K562 (cell line): Measurements from ENCODE around the gene PTHLH. TPM values are rescaled to one million over a fixed set of nuclear protein-coding genes. Genes with fewer than 3 reads are reported as not detected.

Source experiments
- ATAC-seq: fragments of 200-7000 bp; cut with Tn5 transposase; 3 replicates; pipeline ENCODE4 v1.9.1; 2020; ENCODE audit warnings: moderate library complexity
- BruUV-seq: library from RNA; stranded (reverse); fragments of 400-500 nt; replicated peaks from 2 replicates; lab custom pipeline; 2021; lab: Mats Ljungman, UMichigan
- CTCF ChIA-PET: fragments of 300-600 bp; formaldehyde crosslinking; extraction: SDS; loops from one replicate; lab custom pipeline; 2021; ENCODE audit warnings: low intra/inter-chr PET ratio; lab: Yijun Ruan, JAX
- POLR2A ChIA-PET: fragments of 300-600, 350-650 bp; sonication (Branson Sonifier 250); formaldehyde crosslinking; extraction: SDS; loops from one replicate; lab custom pipeline; 2021; ENCODE audit warnings: antibody characterized with exemption, inconsistent platforms; lab: Yijun Ruan, JAX
- DNase-seq, 4 experiments: peaks; one replicate each; pipeline versions ENCODE4 v3.0.0 to v3.0.0-alpha.2; 2011 to 2018; ENCODE audit warnings: low spot score in 3 of 4, mixed read lengths in 3 of 4; ENCODE audit errors: extremely low read depth in 1 of 4
- FAIRE-seq: peaks from 2 replicates; lab custom pipeline; 2011; peaks lifted over from hg19 to GRCh38; lab: Jason Lieb, UNC
- H2AFZ ChIP-seq: 2 replicates; pipeline ENCODE4 v1.6.0; 2011; ENCODE audit warnings: low read depth, low read length, control low read depth, inconsistent platforms
- H3K27ac ChIP-seq: fragments of 200-600 bp; 3 replicates; pipeline ENCODE4 v1.8.0; 2011; ENCODE audit warnings: low read depth, mild to moderate bottlenecking, control low read depth, inconsistent platforms, low read length, moderate library complexity, mixed read lengths; ENCODE audit errors: extremely low read depth
- H3K27me3 ChIP-seq, 2 experiments: fragments of 300-600 bp in 1 of 2; 2 replicates in 1 of 2; 3 replicates in 1 of 2; pipeline versions ENCODE4 v1.6.0 to v1.8.0; 2011; ENCODE audit warnings: inconsistent platforms in 2 of 2, low read length in 2 of 2, mild to moderate bottlenecking in 1 of 2, mixed read lengths in 1 of 2, moderate library complexity in 1 of 2; ENCODE audit not compliant: control insufficient read depth in 2 of 2, insufficient read depth in 2 of 2
- H3K36me3 ChIP-seq: fragments of 300-600 bp; 3 replicates; pipeline ENCODE4 v1.8.0; 2011; ENCODE audit warnings: mild to moderate bottlenecking, low read length, inconsistent platforms; ENCODE audit not compliant: control insufficient read depth, insufficient read depth
- H3K4me1 ChIP-seq, 2 experiments: fragments of 200-600 bp in 1 of 2; replicated peaks in 1 of 2; 2 replicates in 1 of 2; 3 replicates in 1 of 2; pipeline versions ENCODE4 v1.5.1 to v1.8.0; 2011; ENCODE audit warnings: inconsistent platforms in 2 of 2, low read length in 2 of 2, mild to moderate bottlenecking in 1 of 2, mixed read lengths in 1 of 2, moderate library complexity in 1 of 2; ENCODE audit not compliant: control insufficient read depth in 2 of 2, insufficient read depth in 2 of 2
- H3K4me2 ChIP-seq: 2 replicates; pipeline ENCODE4 v1.6.1; 2011; ENCODE audit warnings: low read length, control low read depth, inconsistent platforms, mixed read lengths; ENCODE audit not compliant: insufficient read depth
- H3K4me3 ChIP-seq: fragments of 200-600 bp; sonication (generic), shearing (Covaris generic); 2 replicates; pipeline ENCODE4 v1.5.1; 2016; ENCODE audit warnings: control low read depth, inconsistent platforms
- H3K79me2 ChIP-seq: fragments of 200-600 bp; 3 replicates; pipeline ENCODE4 v1.8.0; 2011; ENCODE audit warnings: low read length, inconsistent platforms; ENCODE audit not compliant: control insufficient read depth, insufficient read depth
- H3K9ac ChIP-seq, 2 experiments: 2 replicates each; pipeline versions ENCODE4 v1.6.0 to v1.6.1; 2011; ENCODE audit warnings: low read depth in 2 of 2, low read length in 2 of 2, control low read depth in 1 of 2, inconsistent platforms in 1 of 2, mild to moderate bottlenecking in 1 of 2, mixed read lengths in 1 of 2; ENCODE audit not compliant: insufficient read depth in 1 of 2
- H3K9me1 ChIP-seq: one replicate; pipeline ENCODE4 v1.6.0; 2011; ENCODE audit warnings: inconsistent platforms, mild to moderate bottlenecking, low read length, moderate library complexity; ENCODE audit not compliant: control insufficient read depth, insufficient read depth
- H3K9me3 ChIP-seq: replicated peaks from 2 replicates; pipeline ENCODE4 v1.5.1; 2011; ENCODE audit warnings: low read depth, low read length, inconsistent platforms; ENCODE audit not compliant: control insufficient read depth, insufficient read depth
- H4K20me1 ChIP-seq: replicated peaks from 2 replicates; pipeline ENCODE4 v1.6.1; 2011; ENCODE audit warnings: low read length, inconsistent platforms, mixed read lengths; ENCODE audit not compliant: control insufficient read depth, insufficient read depth
- ARID1B ChIP-seq: fragments of 450-650 bp; IDR thresholded peaks from 2 replicates; pipeline ENCODE4 v1.6.1; 2016; ENCODE audit warnings: antibody characterized with exemption, mild to moderate bottlenecking, inconsistent platforms
- ATF6 ChIP-seq: sonication (generic); formaldehyde crosslinking; IDR thresholded peaks from 2 replicates; pipeline ENCODE4 v1.4.0; 2020; ENCODE audit warnings: mild to moderate bottlenecking, missing genetic modification reagents
- MAFG ChIP-seq: fragments of 450-650 bp; conservative IDR thresholded peaks from 2 replicates; pipeline ENCODE4 v1.6.1; 2016; ENCODE audit warnings: missing genetic modification characterization, missing compliant biosample characterization
- NCOA4 ChIP-seq: fragments of 450-650 bp; IDR thresholded peaks from 2 replicates; pipeline ENCODE4 v1.6.1; 2018; ENCODE audit warnings: mild to moderate bottlenecking; ENCODE audit not compliant: partially characterized antibody
- RBFOX2 ChIP-seq: fragments of 200-400 bp; formaldehyde crosslinking; IDR thresholded peaks from 2 replicates; pipeline ENCODE4 v1.6.1; 2017; ENCODE audit warnings: low read depth, mild to moderate bottlenecking, low read length, moderate library complexity
- YY1 ChIP-seq, 3 experiments: IDR thresholded peaks; 2 replicates each; pipeline ENCODE4 v1.6.1; 2011; ENCODE audit warnings: low read length in 2 of 3, mild to moderate bottlenecking in 2 of 3, moderate library complexity in 2 of 3, borderline replicate concordance in 1 of 3, control low read depth in 1 of 3, low read depth in 1 of 3; ENCODE audit not compliant: insufficient read depth in 3 of 3, insufficient replicate concordance in 2 of 3, control insufficient read depth in 1 of 3, insufficient read length in 1 of 3; ENCODE audit errors: extremely low read depth in 1 of 3
- ZBTB33 ChIP-seq: sonication (generic); formaldehyde crosslinking; IDR thresholded peaks from 2 replicates; pipeline ENCODE4 v1.8.1; 2023; ENCODE audit warnings: mild to moderate bottlenecking, missing genetic modification reagents
- ZNF23 ChIP-seq: fragments of 250-450 bp; sonication (Bioruptor Pico); IDR thresholded peaks from 2 replicates; pipeline ENCODE4 v1.4.0; 2020; ENCODE audit warnings: mild to moderate bottlenecking
- ZNF592 ChIP-seq: fragments of 450-650 bp; IDR thresholded peaks from 2 replicates; pipeline ENCODE4 v1.6.1; 2017; ENCODE audit warnings: antibody characterized with exemption, mild to moderate bottlenecking
- WGBS: fragments of 100-300 bp; shearing (Covaris generic); methylation state at CpG from one replicate; pipeline ENCODE4 v1.1.6; 2016; ENCODE audit warnings: low coverage, mixed read lengths; ENCODE audit not compliant: insufficient coverage; ENCODE audit errors: missing lambda C conversion rate; 5-methylcytosine and 5-hydroxymethylcytosine counted together
- in situ Hi-C: fragments of 300-500 bp; cut with MboI; formaldehyde crosslinking; loops from 4 replicates; pipeline ENCODE4 v1.15.0; 2018; ENCODE audit warnings: inconsistent platforms, mixed read lengths
- intact Hi-C: fragments of 100-400 bp; cut with micrococcal nuclease; formaldehyde crosslinking; loops from 2 replicates; pipeline ENCODE4 v1.14.2; 2022
- polyA plus RNA-seq, 8 experiments: library from polyadenylated mRNA; depleted of rRNA in 4 of 8; stranded (reverse) in 5 of 8; unstranded in 3 of 8; fragments of >200 nt; fragmentation: Nextera tagmentation in 2 of 8; fragmentation: Illumina TruSeq in 1 of 8; extraction: Ambion mirVana in 2 of 8; extraction: Trizol in 1 of 8; gene quantifications; 2 replicates each; pipeline versions ENCODE4 v1.2.1 to v1.2.3, GENCODE V29; 2011 to 2014; ENCODE audit warnings: inconsistent platforms in 1 of 8, missing spikeins in 1 of 8
- total RNA-seq, 7 experiments: library from RNA; depleted of rRNA in 6 of 7; stranded (reverse); fragments of >200 nt in 6 of 7; fragmentation: Illumina TruSeq in 2 of 7; extraction: Trizol in 2 of 7; gene quantifications; 2 replicates each; pipeline versions ENCODE4 v1.2.1 to v1.2.3, GENCODE V29; 2011 to 2021; ENCODE audit warnings: low replicate concordance in 1 of 7

Gene PTHLH
- total and polyA plus RNA-seq, 9 of the 15 experiments (the other 6 are each of a cell fraction or from before 2014, with no cell fraction given) = 0.14 to 2.5 (median 0.74) TPM

GRCh38 chr12:28012333-28012918 lies 39.9 kb upstream of the PTHLH start:
- Histone ChIP-seq H3K36me3 (no peaks in the 10 kb centered on the region), H3K79me2 (no peaks in the 10 kb centered on the region), H3K9ac (peak overlapping the region in 1 of 2 experiments; percentile 36; a peak in 2 of 4 replicates), H3K4me2 (peak overlapping the region; percentile 59), H3K4me3 (no peak overlapping the region), H2AFZ (peak overlapping the region; percentile 94), H3K27ac (peak overlapping the region; percentile 72), H3K4me1 (peaks cover 0 to 21% of the 10 kb centered on the region in 2 experiments; a peak in 4 of 5 replicates), H3K9me1 (no peaks in the 10 kb centered on the region), H4K20me1 (no peaks in the 10 kb centered on the region), H3K9me3 (no peaks in the 10 kb centered on the region), H3K27me3 (no peaks in the 10 kb centered on the region)
- WGBS = 16% methylated on average over 5 of the region's 5 CpGs
- peak; percentile 70 for ATAC-seq
- intact Hi-C loops (no loop called here), in situ Hi-C loops (no loop called here)
- peak; percentile 65 for FAIRE-seq
- BruUV-seq = no TSS peak
- DNase-seq = peak in 2 of 4 experiments; percentile 38 to 49
- CTCF ChIA-PET = no interaction called here
- POLR2A ChIA-PET = no interaction called here
- TF ChIP-seq RBFOX2 (no peak), NCOA4 (no peak), ARID1B (0 out of 2 replicates have a peak, but pooled peaks have one; percentile 31), MAFG (tag) (0 out of 2 replicates have a peak, but pooled peaks have one; percentile 18), ZBTB33 (CRISPR knock-in tag) (peak; percentile 33; the same call in 1 of the 2 replicates), ZNF23 (CRISPR knock-in tag) (no peak), ZNF592 (peak; percentile 83), YY1 (IDR thresholded peaks at IDR 0.05; ENCODE audit: borderline replicate concordance in 1 of 3, control insufficient read depth in 1 of 3, extremely low read depth in 1 of 3, insufficient read depth in 3 of 3, insufficient read length in 1 of 3, insufficient replicate concordance in 2 of 3, low read depth in 1 of 3, low read length in 2 of 3) (peak in 1 of 3 experiments; percentile 18), ATF6 (CRISPR knock-in tag) (no peak)
